Subcutaneous abdominal adipose tissue (tissue), 5 donors: ENCODE results near the gene PRDX2.

Source experiments
- H3K27ac ChIP-seq: one replicate; pipeline ENCODE4 v1.7.0; 2013; ENCODE audit warnings: low read depth, mild to moderate bottlenecking, inconsistent platforms, low read length, moderate library complexity
- H3K27me3 ChIP-seq, 5 donors: one replicate each; pipeline ENCODE4 v1.7.0; 2013; ENCODE audit warnings: low read length in 5 of 5, inconsistent platforms in 1 of 5; ENCODE audit not compliant: control insufficient read depth in 5 of 5, insufficient read depth in 4 of 5
- H3K36me3 ChIP-seq, 5 donors: one replicate each; pipeline ENCODE4 v1.7.0; 2013; ENCODE audit warnings: low read length in 5 of 5; ENCODE audit not compliant: control insufficient read depth in 5 of 5, insufficient read depth in 5 of 5
- H3K4me1 ChIP-seq, 5 donors: one replicate each; pipeline ENCODE4 v1.7.0; 2013; ENCODE audit warnings: low read length in 5 of 5, mild to moderate bottlenecking in 3 of 5, moderate library complexity in 1 of 5; ENCODE audit not compliant: control insufficient read depth in 5 of 5, insufficient read depth in 5 of 5
- H3K4me3 ChIP-seq, 5 donors: one replicate each; pipeline ENCODE4 v1.7.0; 2013; ENCODE audit warnings: low read length in 5 of 5, low read depth in 1 of 5
- H3K9ac ChIP-seq, 5 donors: one replicate each; pipeline ENCODE4 v1.7.0; 2013; ENCODE audit warnings: low read length in 5 of 5, mild to moderate bottlenecking in 4 of 5, moderate library complexity in 3 of 5
- H3K9me3 ChIP-seq, 5 donors: one replicate each; pipeline ENCODE4 v1.7.0; 2013; ENCODE audit warnings: low read length in 5 of 5; ENCODE audit not compliant: control insufficient read depth in 5 of 5
- donor health status: healthy.
- donor health status: healthy.
- donor health status: healthy.
- donor health status: healthy.
- donor health status: healthy.

Gene PRDX2

DNA sequence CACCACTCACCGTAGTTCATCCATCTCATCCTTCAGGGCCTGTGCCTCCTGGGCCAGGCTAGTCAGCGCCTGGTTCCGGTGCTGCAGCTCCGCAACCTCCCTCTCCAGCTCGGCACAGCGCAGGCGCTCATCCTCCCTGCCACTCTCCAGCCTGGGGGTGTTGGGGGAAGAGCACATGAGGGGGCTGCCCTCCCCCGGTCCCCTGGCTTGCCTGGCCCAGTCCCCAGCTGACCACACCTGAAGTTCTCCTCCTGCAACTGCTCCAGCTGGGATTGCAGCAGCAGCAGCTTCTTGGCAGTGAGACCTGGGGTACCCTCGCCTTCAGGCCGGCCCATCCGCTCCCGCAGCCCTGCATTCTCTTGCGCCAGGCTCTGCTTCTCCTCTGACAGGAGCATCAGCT is 30.7 kb downstream of the PRDX2 start:
- Histone ChIP-seq H3K27me3 (no peaks in the 10 kb centered on the region), H3K9me3 (no peaks in the 10 kb centered on the region), H3K4me3 (no peak overlapping the region), H3K27ac (peak overlapping the region; percentile 37), H3K36me3 (peaks cover 0 to 36% (median 17%) of the 10 kb centered on the region in 5 donors), H3K4me1 (peaks cover 0 to 60% (median 56%) of the 10 kb centered on the region in 5 donors), H3K9ac (peak overlapping the region in 1 of 5 donors; percentile 59)

DNA sequence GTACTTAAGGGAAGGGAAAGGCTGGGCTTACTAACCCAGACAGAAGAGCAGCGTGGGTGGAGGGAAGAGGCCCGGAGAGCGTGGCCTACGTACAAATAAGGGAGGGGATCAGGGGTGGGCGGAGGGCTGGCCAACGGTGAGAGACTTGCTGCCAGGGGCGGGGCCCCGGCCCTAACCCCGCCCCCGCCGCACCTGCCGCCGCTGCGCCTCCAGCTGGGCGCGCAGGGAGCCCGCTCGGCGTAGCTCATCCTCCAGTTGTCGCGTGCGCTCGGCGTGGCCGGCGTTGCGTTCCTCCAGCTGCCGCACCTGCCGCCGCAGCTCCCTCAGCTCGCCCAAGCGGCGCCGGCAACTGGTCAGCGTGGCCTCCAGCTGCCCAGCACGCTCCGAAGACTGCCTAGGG is 31.9 kb downstream of the PRDX2 start:
- H3K9ac ChIP-seq = no peak overlapping the region
- H3K27ac ChIP-seq = peak overlapping the region; percentile 7
- H3K27me3 ChIP-seq = no peaks in the 10 kb centered on the region
- no peaks in the 10 kb centered on the region for H3K9me3 ChIP-seq
- H3K4me1 ChIP-seq = peaks cover 0 to 66% (median 62%) of the 10 kb centered on the region in 5 donors
- peaks cover 0 to 44% (median 22%) of the 10 kb centered on the region in 5 donors for H3K36me3 ChIP-seq
- H3K4me3 ChIP-seq = no peak overlapping the region

DNA sequence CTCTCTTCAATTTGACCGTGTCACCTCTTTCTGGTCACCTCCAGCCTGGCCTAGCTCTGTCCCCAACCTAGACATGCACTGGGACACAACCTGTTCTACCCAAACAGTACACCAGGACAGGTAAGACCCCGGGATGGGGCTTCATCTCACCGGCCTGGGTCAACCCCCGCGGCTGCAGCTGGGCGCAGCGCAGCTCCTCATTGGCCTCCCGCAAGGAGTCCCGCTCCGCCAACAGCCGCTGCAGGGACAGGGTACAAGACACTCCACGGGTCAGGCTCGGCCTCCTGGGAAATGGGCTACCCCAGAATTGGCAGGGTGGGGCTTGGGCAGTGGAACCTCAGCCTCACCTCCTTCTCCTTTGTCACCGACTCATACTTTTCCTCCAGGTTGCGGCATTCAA is 33.9 kb downstream of the PRDX2 start:
- H3K9me3 ChIP-seq = no peaks in the 10 kb centered on the region
- H3K4me1 ChIP-seq = peaks cover 0 to 64% (median 50%) of the 10 kb centered on the region in 5 donors
- H3K36me3 ChIP-seq = peaks cover 0 to 48% (median 33%) of the 10 kb centered on the region in 5 donors
- no peak overlapping the region for H3K9ac ChIP-seq
- H3K27ac ChIP-seq = no peak overlapping the region
- H3K27me3 ChIP-seq = no peaks in the 10 kb centered on the region
- H3K4me3 ChIP-seq = no peak overlapping the region

- H3K9ac ChIP-seq = no peak overlapping the region
- H3K36me3 ChIP-seq = peaks cover 0 to 48% (median 33%) of the 10 kb centered on the region in 5 donors
- no peak overlapping the region for H3K4me3 ChIP-seq
- no peak overlapping the region for H3K27ac ChIP-seq
- peaks cover 0 to 65% (median 50%) of the 10 kb centered on the region in 5 donors for H3K4me1 ChIP-seq
- no peaks in the 10 kb centered on the region for H3K9me3 ChIP-seq
- no peaks in the 10 kb centered on the region for H3K27me3 ChIP-seq
These were observed 34.5 kb downstream of the PRDX2 start for GRCh38 chr19:12767150-12767549.

GRCh38 chr19:12766051-12766521 is 35.5 kb downstream of the PRDX2 start:
- Histone ChIP-seq H3K9me3 (no peaks in the 10 kb centered on the region), H3K27ac (peak overlapping the region; percentile 60), H3K36me3 (peaks cover 0 to 46% (median 33%) of the 10 kb centered on the region in 5 donors), H3K27me3 (no peaks in the 10 kb centered on the region), H3K4me3 (peak overlapping the region; percentile 29 to 73 (median 68)), H3K9ac (peak overlapping the region in 2 of 5 donors; percentile 67 to 72), H3K4me1 (peaks cover 0 to 61% (median 47%) of the 10 kb centered on the region in 5 donors)

DNA sequence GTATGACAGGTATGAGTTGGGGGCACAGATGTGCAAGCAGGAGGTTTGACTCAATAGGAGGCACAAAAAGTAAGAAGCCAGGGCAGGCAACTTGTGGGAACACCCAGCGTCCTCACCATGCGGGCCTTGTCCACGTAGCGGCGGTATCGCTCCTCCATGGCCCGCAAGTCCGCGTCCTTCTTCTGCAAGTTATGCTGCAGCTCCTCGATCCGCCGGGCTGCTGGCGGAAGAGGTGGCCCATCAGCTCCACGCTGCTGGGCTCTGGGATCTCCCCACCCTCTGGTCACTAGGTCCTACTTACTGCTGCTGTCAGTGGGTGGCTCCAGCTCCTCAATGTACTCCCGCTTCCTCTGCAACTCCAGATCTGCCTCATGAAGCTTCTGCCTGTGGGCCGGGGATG is 36.9 kb downstream of the PRDX2 start:
- Histone ChIP-seq H3K27ac (peak overlapping the region; percentile 60), H3K9me3 (no peaks in the 10 kb centered on the region), H3K27me3 (no peaks in the 10 kb centered on the region), H3K36me3 (peaks cover 0 to 32% (median 24%) of the 10 kb centered on the region in 5 donors), H3K4me1 (peaks cover 0 to 50% (median 37%) of the 10 kb centered on the region in 5 donors), H3K4me3 (peak overlapping the region in 3 of 5 donors; percentile 6 to 68 (median 63)), H3K9ac (peak overlapping the region in 2 of 5 donors; percentile 66 to 72)

DNA sequence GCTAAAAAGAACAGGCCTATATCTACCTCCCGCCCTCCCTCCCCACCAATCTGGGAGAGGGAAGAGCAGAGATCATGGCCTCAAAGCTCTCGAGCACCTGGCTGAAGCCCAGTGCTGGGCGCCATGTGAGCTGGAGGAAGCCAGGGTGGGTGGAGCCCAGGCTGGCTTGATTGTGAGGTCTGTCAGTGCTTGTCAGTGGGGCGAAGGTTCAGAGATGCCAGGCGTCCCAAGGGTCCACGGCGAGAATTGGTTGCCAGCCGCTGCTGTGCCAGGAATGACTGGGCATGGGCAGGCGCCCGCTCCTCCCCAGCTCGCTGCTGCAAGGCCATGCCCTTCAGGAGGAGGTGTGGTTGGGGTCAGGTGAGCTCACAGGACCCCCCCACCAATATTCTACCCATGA is 38.5 kb downstream of the PRDX2 start:
- no peaks in the 10 kb centered on the region for H3K9me3 ChIP-seq
- no peak overlapping the region for H3K9ac ChIP-seq
- H3K4me3 ChIP-seq = no peak overlapping the region
- peaks cover 0 to 52% (median 37%) of the 10 kb centered on the region in 5 donors for H3K4me1 ChIP-seq
- no peaks in the 10 kb centered on the region for H3K27me3 ChIP-seq
- H3K27ac ChIP-seq = peak overlapping the region; percentile 69
- H3K36me3 ChIP-seq = peaks cover 0 to 25% (median 21%) of the 10 kb centered on the region in 5 donors

DNA sequence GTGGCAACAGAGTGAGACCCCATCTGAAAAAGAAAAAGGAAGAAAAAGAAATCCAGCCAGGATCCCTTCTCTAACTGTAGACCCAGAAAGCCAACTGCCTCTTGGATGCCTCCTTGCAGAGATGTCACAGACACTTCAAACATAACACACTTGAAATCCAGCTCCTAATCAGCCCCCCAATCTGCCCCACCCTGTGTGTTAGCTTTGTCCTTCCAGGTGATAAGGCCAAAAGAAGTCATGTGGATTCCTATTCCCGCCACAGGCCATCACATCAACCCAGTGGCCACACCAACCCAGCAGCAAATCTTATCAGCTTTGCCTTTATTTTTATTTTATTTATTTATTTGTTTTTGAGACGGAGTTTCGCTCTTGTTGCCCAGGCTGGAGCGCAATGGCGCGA is 41.9 kb downstream of the PRDX2 start:
- Histone ChIP-seq H3K4me3 (no peak overlapping the region), H3K9me3 (no peaks in the 10 kb centered on the region), H3K27ac (no peak overlapping the region), H3K27me3 (peaks cover 0 to under 1% (median 0%) of the 10 kb centered on the region in 5 donors), H3K9ac (no peak overlapping the region), H3K36me3 (peaks cover 0 to 14% (median 8%) of the 10 kb centered on the region in 5 donors), H3K4me1 (peaks cover 0 to 47% (median 27%) of the 10 kb centered on the region in 5 donors)

GRCh38 chr19:12757544-12758274 is 43.9 kb downstream of the PRDX2 start:
- peaks cover 0 to 5% (median 0%) of the 10 kb centered on the region in 5 donors for H3K36me3 ChIP-seq
- H3K9me3 ChIP-seq = no peaks in the 10 kb centered on the region
- peak overlapping the region in 4 of 5 donors; percentile 11 to 60 (median 56) for H3K9ac ChIP-seq
- H3K4me1 ChIP-seq = peaks cover 0 to 31% (median 17%) of the 10 kb centered on the region in 5 donors
- peaks cover 0 to 3% (median 0%) of the 10 kb centered on the region in 5 donors for H3K27me3 ChIP-seq
- peak overlapping the region in 4 of 5 donors; percentile 11 to 60 (median 41) for H3K4me3 ChIP-seq
- no peak overlapping the region for H3K27ac ChIP-seq
